ENCODE data around the gene DGKB. TPM values are rescaled to one million over a fixed set of nuclear protein-coding genes. Genes with fewer than 3 reads are reported as not detected.

DGKB gene
- total and polyA plus RNA-seq, 2 donors (not counting 1 experiment from before 2014, with no cell fraction given): 0.31 TPM; not detected in 1

DNA sequence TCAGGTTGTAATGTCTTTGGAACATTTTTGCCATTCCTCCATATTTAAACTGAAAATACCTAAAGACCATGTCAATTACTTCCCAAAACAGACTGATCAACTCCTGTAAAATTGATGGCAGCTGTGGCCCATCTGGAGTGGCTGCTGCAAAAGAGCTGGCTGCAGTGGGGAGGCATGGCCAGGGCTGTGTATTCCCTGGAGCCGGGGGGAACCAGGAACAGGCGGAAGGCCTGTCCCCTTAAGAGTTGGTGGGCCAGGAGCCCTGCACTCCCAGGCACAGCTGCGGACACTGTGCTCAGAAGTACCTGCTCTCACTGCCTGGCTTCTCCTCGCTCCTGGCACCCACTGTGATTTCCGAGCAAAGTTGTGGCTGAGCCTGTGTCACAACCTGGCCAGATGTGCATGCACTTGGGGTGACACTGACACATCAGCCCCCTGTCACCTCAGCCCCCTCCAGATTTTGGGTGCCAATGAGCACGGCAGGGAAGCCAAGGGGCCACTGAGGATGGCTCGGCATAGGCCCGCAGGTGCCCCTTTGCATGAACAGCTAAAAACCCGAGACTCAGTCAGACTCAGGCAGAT lies 116.1 kb downstream of the DGKB start:
- no peak overlapping the region for H2AFZ ChIP-seq (ENCODE audit: low read length)
- no peak overlapping the region for H3K9ac ChIP-seq (ENCODE audit: insufficient read depth, low read length)

DNA sequence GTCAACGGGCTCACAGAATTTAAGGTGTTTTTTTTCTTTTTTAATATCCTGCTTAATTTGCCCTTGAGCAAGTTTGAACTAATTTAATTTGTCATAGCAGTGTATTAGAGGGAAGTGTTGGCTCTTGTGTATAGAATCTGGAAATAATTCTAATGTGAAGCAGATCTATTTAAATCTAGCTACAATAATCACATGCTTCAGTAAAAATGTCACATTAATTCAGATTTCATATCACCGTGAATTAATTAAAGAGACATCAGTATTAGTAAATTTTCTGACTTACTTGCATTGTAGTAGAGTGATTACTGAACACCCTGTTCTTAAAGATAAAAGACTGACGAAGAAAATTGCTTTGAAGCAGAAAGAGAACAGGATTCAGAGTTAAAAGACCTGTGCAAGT lies 124.7 kb downstream of the DGKB start:
- no peak for DNase-seq (ENCODE audit: low read depth in 2 of 2)
- Histone ChIP-seq H3K9me3 (ENCODE audit: control insufficient read depth, insufficient read depth, low read depth, low read length) (no peaks in the 10 kb centered on the region), H2AFZ (ENCODE audit: low read length) (no peak overlapping the region), H3K27me3 (ENCODE audit: control insufficient read depth, insufficient read depth, low read length) (no peaks in the 10 kb centered on the region), H4K20me1 (ENCODE audit: control insufficient read depth, extremely low read depth, insufficient read depth, low read length) (no peaks in the 10 kb centered on the region), H3K4me3 (replicated peaks in 1 of 4; ENCODE audit: control extremely low read depth in 1 of 4, insufficient read depth in 1 of 4, low read depth in 3 of 4, low read length in 4 of 4) (no peak overlapping the region), H3K36me3 (ENCODE audit: control insufficient read depth, insufficient read depth, low read length) (no peaks in the 10 kb centered on the region), H3K27ac (ENCODE audit: insufficient read depth, low read length) (no peak overlapping the region), H3K79me2 (ENCODE audit: control insufficient read depth, insufficient read depth, low read length) (no peaks in the 10 kb centered on the region), H3K4me1 (ENCODE audit: control insufficient read depth, extremely low read depth, insufficient read depth, low read length) (no peaks in the 10 kb centered on the region), H3K4me2 (ENCODE audit: extremely low read depth, insufficient read depth, low read length) (no peak overlapping the region), H3K9ac (ENCODE audit: insufficient read depth, low read length) (no peak overlapping the region)
- no peak for TF ChIP-seq EZH2 (IDR thresholded peaks at IDR 0.05; ENCODE audit: low read length, missing control alignments)

More for the DNA sequence above, 116.1 kb downstream of the DGKB start:
- Histone ChIP-seq H3K79me2 (ENCODE audit: control insufficient read depth, insufficient read depth, low read length) (no peaks in the 10 kb centered on the region), H3K4me1 (ENCODE audit: control insufficient read depth, extremely low read depth, insufficient read depth, low read length) (no peaks in the 10 kb centered on the region), H3K27ac (ENCODE audit: insufficient read depth, low read length) (no peak overlapping the region), H4K20me1 (ENCODE audit: control insufficient read depth, extremely low read depth, insufficient read depth, low read length) (no peaks in the 10 kb centered on the region), H3K4me2 (ENCODE audit: extremely low read depth, insufficient read depth, low read length) (no peak overlapping the region), H3K4me3 (replicated peaks in 1 of 4; ENCODE audit: control extremely low read depth in 1 of 4, insufficient read depth in 1 of 4, low read depth in 3 of 4, low read length in 4 of 4) (no peak overlapping the region), H3K36me3 (ENCODE audit: control insufficient read depth, insufficient read depth, low read length) (no peaks in the 10 kb centered on the region), H3K27me3 (ENCODE audit: control insufficient read depth, insufficient read depth, low read length) (no peaks in the 10 kb centered on the region), H3K9me3 (ENCODE audit: control insufficient read depth, insufficient read depth, low read depth, low read length) (no peaks in the 10 kb centered on the region)
- no peak for DNase-seq (ENCODE audit: low read depth in 2 of 2)
- TF ChIP-seq, protein P1, sequence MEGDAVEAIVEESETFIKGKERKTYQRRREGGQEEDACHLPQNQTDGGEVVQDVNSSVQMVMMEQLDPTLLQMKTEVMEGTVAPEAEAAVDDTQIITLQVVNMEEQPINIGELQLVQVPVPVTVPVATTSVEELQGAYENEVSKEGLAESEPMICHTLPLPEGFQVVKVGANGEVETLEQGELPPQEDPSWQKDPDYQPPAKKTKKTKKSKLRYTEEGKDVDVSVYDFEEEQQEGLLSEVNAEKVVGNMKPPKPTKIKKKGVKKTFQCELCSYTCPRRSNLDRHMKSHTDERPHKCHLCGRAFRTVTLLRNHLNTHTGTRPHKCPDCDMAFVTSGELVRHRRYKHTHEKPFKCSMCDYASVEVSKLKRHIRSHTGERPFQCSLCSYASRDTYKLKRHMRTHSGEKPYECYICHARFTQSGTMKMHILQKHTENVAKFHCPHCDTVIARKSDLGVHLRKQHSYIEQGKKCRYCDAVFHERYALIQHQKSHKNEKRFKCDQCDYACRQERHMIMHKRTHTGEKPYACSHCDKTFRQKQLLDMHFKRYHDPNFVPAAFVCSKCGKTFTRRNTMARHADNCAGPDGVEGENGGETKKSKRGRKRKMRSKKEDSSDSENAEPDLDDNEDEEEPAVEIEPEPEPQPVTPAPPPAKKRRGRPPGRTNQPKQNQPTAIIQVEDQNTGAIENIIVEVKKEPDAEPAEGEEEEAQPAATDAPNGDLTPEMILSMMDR (conservative IDR thresholded peaks at IDR 0.05 in 1 of 2, IDR thresholded peaks at IDR 0.05 in 1 of 2; ENCODE audit: low read depth in 1 of 2, low read length in 2 of 2): no peak
- TF ChIP-seq EZH2 (IDR thresholded peaks at IDR 0.05; ENCODE audit: low read length, missing control alignments): no peak

DNA sequence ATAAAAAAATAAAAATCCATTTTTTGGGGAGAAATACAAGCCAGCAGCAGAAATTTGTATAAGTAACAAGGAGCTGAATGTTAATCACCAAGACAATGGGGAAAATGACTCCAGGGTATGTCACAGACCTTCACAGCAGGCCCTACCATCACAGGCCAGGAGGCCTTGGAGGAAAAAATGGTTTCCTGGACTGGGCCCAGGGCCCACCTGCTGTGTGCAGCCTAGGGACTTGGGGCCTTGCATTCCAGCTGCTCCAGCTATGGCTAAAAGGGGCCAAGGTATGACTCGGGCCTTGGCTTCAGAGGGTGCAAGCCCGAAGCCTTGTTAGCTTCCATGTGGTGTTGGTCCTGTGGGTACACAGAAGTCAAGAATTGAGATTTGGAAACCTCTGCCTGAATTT lies 126.3 kb downstream of the DGKB start:
- Histone ChIP-seq H3K4me1 (ENCODE audit: control insufficient read depth, extremely low read depth, insufficient read depth, low read length) (no peaks in the 10 kb centered on the region), H3K4me2 (ENCODE audit: extremely low read depth, insufficient read depth, low read length) (no peak overlapping the region), H3K36me3 (ENCODE audit: control insufficient read depth, insufficient read depth, low read length) (no peaks in the 10 kb centered on the region), H3K79me2 (ENCODE audit: control insufficient read depth, insufficient read depth, low read length) (no peaks in the 10 kb centered on the region), H2AFZ (ENCODE audit: low read length) (no peak overlapping the region), H3K4me3 (replicated peaks in 1 of 4; ENCODE audit: control extremely low read depth in 1 of 4, insufficient read depth in 1 of 4, low read depth in 3 of 4, low read length in 4 of 4) (no peak overlapping the region), H4K20me1 (ENCODE audit: control insufficient read depth, extremely low read depth, insufficient read depth, low read length) (no peaks in the 10 kb centered on the region), H3K27me3 (ENCODE audit: control insufficient read depth, insufficient read depth, low read length) (no peaks in the 10 kb centered on the region), H3K9ac (ENCODE audit: insufficient read depth, low read length) (no peak overlapping the region), H3K27ac (ENCODE audit: insufficient read depth, low read length) (no peak overlapping the region), H3K9me3 (ENCODE audit: control insufficient read depth, insufficient read depth, low read depth, low read length) (no peaks in the 10 kb centered on the region)
- TF ChIP-seq, protein P1 (conservative IDR thresholded peaks at IDR 0.05 in 1 of 2, IDR thresholded peaks at IDR 0.05 in 1 of 2; ENCODE audit: low read depth in 1 of 2, low read length in 2 of 2): no peak
- no peak for TF ChIP-seq EZH2 (IDR thresholded peaks at IDR 0.05; ENCODE audit: low read length, missing control alignments)
- no peak for DNase-seq (ENCODE audit: low read depth in 2 of 2)
